NT2/D1 (cell line): ENCODE data around the gene B3GALT5.

Experiments
- DNase-seq: peaks from one replicate; pipeline ENCODE4 v3.0.0-alpha.2; 2011; ENCODE audit warnings: low read depth, low spot score
- H3K27me3 ChIP-seq: 2 replicates; pipeline ENCODE4 v1.6.0; 2011; ENCODE audit warnings: mild to moderate bottlenecking; ENCODE audit not compliant: insufficient read length, insufficient read depth
- H3K36me3 ChIP-seq: 2 replicates; pipeline ENCODE4 v1.6.1; 2011; ENCODE audit warnings: mild to moderate bottlenecking, low read length, mixed read lengths; ENCODE audit not compliant: insufficient read depth, insufficient read length
- H3K4me1 ChIP-seq: 2 replicates; pipeline ENCODE4 v1.5.1; 2011; ENCODE audit not compliant: insufficient read depth, insufficient read length
- H3K4me3 ChIP-seq: 2 replicates; pipeline ENCODE4 v1.5.1; 2011; ENCODE audit warnings: low read depth; ENCODE audit not compliant: insufficient read length
- H3K9ac ChIP-seq: 2 replicates; pipeline ENCODE4 v1.6.0; 2011; ENCODE audit warnings: low read depth; ENCODE audit not compliant: insufficient read length
- H3K9me3 ChIP-seq: 2 replicates; pipeline ENCODE4 v1.5.1; 2011; ENCODE audit warnings: mild to moderate bottlenecking, low read length; ENCODE audit not compliant: insufficient read depth
- SUZ12 ChIP-seq: IDR thresholded peaks from 2 replicates; pipeline ENCODE4 v1.6.1; 2011; ENCODE audit not compliant: insufficient read length, insufficient read depth; ENCODE audit errors: extremely low read depth
- YY1 ChIP-seq: IDR thresholded peaks from 2 replicates; pipeline ENCODE4 v1.6.1; 2011; ENCODE audit not compliant: insufficient read length, insufficient read depth
- ZNF274 ChIP-seq: IDR thresholded peaks from 2 replicates; pipeline ENCODE4 v1.6.1; 2011; ENCODE audit warnings: mild to moderate bottlenecking, low read depth, low read length

Gene B3GALT5

DNA sequence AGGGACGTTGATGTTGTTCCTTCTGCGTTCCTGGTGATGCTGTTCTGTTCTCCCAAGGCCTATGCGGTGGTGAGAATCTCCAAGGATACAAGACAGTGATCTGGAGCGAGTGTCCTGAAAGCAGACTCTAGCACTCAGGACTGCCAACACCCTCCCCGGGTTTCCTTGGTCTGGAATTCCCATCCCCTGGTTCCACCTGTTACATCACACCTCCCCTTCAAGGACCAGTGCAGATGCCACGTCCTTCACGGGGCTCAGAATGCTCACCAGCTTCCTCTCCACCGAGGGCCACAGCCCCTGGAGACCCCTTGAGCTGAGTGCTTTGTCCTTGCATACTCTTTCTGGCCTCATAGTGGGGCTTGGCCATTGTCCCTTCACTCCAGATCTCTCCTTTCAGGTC is 43.5 kb downstream of the B3GALT5 start:
- Histone ChIP-seq H3K4me1 (peaks cover 2% of the 10 kb centered on the region), H3K4me3 (no peak overlapping the region), H3K9ac (no peak overlapping the region), H3K36me3 (peaks cover 9% of the 10 kb centered on the region), H3K27me3 (no peaks in the 10 kb centered on the region), H3K9me3 (peaks cover 7% of the 10 kb centered on the region; the same call in 1 of the 2 replicates)
- no peak for TF ChIP-seq SUZ12
- TF ChIP-seq YY1 = no peak
- no peak for TF ChIP-seq ZNF274
- DNase-seq = no peak

DNA sequence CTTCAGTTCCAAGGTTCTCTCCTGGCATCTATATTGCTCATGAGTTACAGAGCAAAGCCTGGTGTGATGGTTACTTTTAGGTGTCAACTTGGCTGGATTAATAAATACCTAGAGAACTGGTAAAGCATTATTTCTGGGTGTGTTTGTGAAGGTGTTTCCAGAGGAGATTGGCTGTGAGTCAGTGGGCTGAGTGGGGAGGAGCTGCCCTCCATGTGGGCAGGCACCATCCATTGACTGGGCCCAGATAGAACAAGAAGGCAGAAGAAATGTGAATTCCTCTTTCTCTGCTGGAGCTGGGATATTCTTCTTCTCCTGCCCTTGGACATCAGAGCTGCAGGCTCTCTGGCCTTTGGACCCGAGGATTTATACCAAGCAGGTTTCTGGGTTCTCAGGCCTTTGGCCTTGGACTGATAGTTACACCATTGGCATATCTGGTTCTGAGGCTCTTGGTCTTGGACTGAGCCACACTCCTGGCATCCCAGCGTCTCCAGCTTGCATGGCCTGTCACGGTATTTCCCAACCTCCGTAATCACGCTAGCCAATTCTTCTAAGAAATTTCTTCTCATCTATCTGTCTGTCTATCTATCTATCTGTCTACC is 44.5 kb downstream of the B3GALT5 start:
- Histone ChIP-seq H3K4me3 (no peak overlapping the region), H3K27me3 (no peaks in the 10 kb centered on the region), H3K9ac (no peak overlapping the region), H3K36me3 (peaks cover 13% of the 10 kb centered on the region), H3K4me1 (peaks cover under 1% of the 10 kb centered on the region), H3K9me3 (peaks cover 7% of the 10 kb centered on the region; the same call in 1 of the 2 replicates)
- no peak for DNase-seq
- no peak for TF ChIP-seq YY1
- no peak for TF ChIP-seq ZNF274
- TF ChIP-seq SUZ12 = no peak

DNA sequence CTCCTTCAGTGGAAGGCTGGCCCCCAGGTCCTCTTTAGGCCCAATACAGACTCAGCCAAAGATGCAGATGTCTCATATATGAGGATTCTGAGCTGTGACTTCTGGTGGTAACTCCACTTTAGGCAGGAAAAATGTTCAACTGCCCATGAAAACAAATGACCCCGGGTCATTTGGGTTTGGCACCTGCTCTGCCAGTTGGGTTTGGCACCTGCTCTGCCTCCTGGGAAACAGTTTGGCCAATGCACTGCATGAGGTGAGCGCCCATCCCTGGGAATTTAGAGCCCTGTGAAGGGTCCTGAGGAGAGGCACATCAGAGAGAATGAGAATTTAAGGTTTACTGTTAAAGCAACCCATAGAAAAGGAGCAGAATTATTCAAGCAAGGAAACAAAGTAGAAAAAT is 45.3 kb downstream of the B3GALT5 start:
- Histone ChIP-seq H3K36me3 (peaks cover 19% of the 10 kb centered on the region), H3K27me3 (no peaks in the 10 kb centered on the region), H3K9ac (no peak overlapping the region), H3K4me1 (peaks cover under 1% of the 10 kb centered on the region), H3K4me3 (no peak overlapping the region), H3K9me3 (peaks cover 7% of the 10 kb centered on the region; the same call in 1 of the 2 replicates)
- TF ChIP-seq SUZ12 (no peak), ZNF274 (no peak)
- DNase-seq = no peak

DNA sequence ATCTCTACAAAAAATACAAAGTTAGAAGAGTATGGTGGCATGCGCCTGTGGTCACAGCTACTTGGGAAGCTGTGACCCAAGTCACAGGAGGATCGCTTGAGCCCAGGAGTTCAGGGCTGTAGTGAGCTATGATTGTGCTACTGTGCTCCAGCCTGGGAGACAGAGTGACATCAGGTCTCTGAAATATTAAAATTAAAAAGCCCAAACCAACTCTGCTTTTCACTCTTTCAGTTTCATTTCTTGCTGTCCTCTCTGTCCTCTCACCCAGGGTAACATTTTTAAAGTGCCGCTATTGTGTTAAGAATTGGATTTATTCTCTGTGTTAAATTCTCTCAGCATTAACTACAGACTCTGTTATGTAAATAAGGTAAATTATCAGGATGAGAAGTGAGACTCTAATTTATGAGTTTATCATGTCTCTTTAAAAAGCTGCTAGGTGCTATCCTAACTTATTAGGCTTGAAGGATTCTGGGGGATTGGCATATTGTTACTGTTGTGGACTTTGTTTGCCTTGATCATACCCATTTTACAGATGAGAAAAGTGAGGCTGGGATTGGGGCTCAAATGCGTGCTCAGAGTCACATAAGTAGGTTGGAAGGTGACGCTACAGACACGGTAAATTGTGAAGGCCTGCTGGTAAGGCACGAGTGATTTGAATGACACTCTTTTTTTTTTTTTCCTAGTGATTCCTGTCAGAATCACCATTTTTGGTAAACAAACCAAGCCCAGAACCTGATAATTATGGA is 46.5 kb downstream of the B3GALT5 start:
- Histone ChIP-seq H3K27me3 (no peaks in the 10 kb centered on the region), H3K4me3 (no peak overlapping the region), H3K4me1 (peaks cover 6% of the 10 kb centered on the region), H3K36me3 (peaks cover 27% of the 10 kb centered on the region), H3K9me3 (no peaks in the 10 kb centered on the region), H3K9ac (no peak overlapping the region)
- no peak for DNase-seq
- no peak for TF ChIP-seq SUZ12
- TF ChIP-seq ZNF274 = no peak

DNA sequence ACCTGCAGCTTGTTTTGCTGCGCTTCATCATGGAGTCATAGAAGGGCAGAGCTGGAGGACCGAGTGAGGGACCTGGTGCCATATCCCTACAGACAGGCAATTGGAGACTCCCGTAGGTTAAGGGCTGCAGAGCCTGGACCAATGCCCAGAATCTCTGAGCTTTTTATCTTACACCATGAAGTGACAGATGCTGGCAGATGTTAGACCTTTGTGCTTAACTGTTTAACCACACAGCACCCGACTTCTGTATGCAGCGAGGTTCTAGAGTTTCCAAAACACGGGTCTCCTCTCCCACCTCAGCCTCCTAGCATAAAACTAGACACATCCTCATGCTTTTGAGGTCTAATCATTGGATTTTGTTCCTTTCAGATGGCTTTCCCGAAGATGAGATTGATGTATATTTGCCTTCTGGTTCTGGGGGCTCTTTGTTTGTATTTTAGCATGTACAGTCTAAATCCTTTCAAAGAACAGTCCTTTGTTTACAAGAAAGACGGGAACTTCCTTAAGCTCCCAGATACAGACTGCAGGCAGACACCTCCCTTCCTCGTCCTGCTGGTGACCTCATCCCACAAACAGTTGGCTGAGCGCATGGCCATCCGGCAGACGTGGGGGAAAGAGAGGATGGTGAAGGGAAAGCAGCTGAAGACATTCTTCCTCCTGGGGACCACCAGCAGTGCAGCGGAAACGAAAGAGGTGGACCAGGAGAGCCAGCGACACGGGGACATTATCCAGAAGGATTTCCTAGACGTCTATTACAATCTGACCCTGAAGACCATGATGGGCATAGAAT is 47.6 kb downstream of the B3GALT5 start:
- Histone ChIP-seq H3K4me1 (peaks cover 6% of the 10 kb centered on the region), H3K4me3 (no peak overlapping the region), H3K27me3 (no peaks in the 10 kb centered on the region), H3K9ac (no peak overlapping the region), H3K9me3 (no peaks in the 10 kb centered on the region), H3K36me3 (peaks cover 25% of the 10 kb centered on the region)
- TF ChIP-seq YY1 (no peak), SUZ12 (no peak), ZNF274 (no peak)
- peak; percentile 72 for DNase-seq

DNA sequence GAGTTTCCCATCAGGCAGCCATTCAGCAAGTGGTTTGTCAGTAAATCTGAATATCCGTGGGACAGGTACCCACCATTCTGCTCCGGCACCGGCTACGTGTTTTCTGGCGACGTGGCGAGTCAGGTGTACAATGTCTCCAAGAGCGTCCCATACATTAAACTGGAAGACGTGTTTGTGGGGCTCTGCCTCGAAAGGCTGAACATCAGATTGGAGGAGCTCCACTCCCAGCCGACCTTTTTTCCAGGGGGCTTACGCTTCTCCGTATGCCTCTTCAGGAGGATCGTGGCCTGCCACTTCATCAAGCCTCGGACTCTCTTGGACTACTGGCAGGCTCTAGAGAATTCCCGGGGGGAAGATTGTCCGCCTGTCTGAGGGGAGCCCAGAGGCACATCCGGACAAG is 48.4 kb downstream of the B3GALT5 start:
- no peak overlapping the region for H3K4me3 ChIP-seq
- peaks cover 6% of the 10 kb centered on the region for H3K4me1 ChIP-seq
- no peak for DNase-seq
- TF ChIP-seq YY1 (no peak), SUZ12 (no peak), ZNF274 (no peak)
- peaks cover 25% of the 10 kb centered on the region for H3K36me3 ChIP-seq
- H3K9me3 ChIP-seq = no peaks in the 10 kb centered on the region
- H3K27me3 ChIP-seq = no peaks in the 10 kb centered on the region
- no peak overlapping the region for H3K9ac ChIP-seq

DNA sequence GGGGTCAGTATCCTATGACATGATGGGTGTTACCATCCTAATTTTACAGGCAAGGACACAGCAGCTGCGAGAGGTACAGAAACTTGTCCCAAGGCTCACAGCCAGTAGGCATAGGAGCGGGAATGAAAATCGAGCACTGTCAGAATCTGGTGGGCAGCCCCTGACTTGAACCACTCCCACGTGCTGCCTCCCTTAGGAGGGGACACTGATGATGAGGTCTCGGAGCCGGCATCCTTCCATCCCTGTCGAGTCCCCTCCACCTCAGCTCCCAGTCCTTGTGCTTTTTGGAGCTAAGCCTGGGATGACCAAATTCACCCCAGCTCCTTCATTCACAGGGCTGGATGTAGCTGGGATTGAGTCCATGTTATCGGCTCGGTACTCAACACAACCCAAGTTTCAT is 49.0 kb downstream of the B3GALT5 start:
- Histone ChIP-seq H3K27me3 (no peaks in the 10 kb centered on the region), H3K9ac (no peak overlapping the region), H3K9me3 (no peaks in the 10 kb centered on the region), H3K36me3 (peaks cover 25% of the 10 kb centered on the region), H3K4me1 (peaks cover 6% of the 10 kb centered on the region), H3K4me3 (no peak overlapping the region)
- no peak for DNase-seq
- TF ChIP-seq ZNF274 (no peak), SUZ12 (no peak), YY1 (no peak)
